ENCODE data around the gene CD28.
A peak's percentile ranks its signal among the peaks of the same experiment; 100 is the strongest.

Gene CD28

DNA sequence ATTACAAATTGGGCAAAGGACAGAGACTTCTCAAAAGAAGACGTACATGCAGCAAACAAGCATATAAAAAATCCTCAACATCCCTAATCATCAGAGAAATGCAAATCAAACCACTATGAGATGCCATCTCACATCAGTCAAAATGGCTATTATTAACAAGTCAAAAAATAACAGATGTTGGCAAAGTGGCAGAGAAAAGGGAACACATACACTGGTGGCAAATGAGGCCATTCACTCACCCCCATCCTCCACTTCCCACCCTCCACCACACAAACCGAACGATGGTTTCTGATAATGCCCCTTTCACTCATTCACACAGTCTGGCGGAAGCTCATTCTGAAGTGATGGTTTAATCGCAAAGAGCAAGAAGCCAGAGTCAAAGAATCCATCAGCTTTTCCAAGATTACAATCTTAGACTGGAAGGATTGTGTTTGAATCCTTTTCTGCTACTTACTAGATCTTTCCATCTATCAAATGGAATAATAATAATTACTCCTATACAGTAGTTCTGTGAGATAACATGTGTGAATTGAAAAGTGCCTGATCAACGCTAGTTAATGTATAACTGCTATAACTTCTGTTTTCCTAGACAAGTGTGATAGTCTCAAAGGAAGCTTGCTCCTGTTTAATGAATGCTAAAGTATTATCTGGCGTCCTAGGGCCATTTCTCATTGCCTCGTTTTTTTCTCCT lies 16.9 kb upstream of the CD28 start:
- no peaks in the 10 kb centered on the region; the same call in 1 of the 2 replicates for H3K27me3 ChIP-seq (ENCODE audit: insufficient read depth, low read length)
- no peak for TF ChIP-seq EZH2 (IDR thresholded peaks at IDR 0.05; ENCODE audit: borderline replicate concordance, low read length)
- TF ChIP-seq, protein P1, sequence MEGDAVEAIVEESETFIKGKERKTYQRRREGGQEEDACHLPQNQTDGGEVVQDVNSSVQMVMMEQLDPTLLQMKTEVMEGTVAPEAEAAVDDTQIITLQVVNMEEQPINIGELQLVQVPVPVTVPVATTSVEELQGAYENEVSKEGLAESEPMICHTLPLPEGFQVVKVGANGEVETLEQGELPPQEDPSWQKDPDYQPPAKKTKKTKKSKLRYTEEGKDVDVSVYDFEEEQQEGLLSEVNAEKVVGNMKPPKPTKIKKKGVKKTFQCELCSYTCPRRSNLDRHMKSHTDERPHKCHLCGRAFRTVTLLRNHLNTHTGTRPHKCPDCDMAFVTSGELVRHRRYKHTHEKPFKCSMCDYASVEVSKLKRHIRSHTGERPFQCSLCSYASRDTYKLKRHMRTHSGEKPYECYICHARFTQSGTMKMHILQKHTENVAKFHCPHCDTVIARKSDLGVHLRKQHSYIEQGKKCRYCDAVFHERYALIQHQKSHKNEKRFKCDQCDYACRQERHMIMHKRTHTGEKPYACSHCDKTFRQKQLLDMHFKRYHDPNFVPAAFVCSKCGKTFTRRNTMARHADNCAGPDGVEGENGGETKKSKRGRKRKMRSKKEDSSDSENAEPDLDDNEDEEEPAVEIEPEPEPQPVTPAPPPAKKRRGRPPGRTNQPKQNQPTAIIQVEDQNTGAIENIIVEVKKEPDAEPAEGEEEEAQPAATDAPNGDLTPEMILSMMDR (IDR thresholded peaks at IDR 0.05; ENCODE audit: low read length), result no peak
- no peaks in the 10 kb centered on the region for H3K9me2 ChIP-seq (ENCODE audit: low read depth, low read length)
- no peak overlapping the region for H3K4me3 ChIP-seq (ENCODE audit: low read depth, low read length, poor library complexity, severe bottlenecking)
- H3F3A ChIP-seq (ENCODE audit: insufficient read depth, low read length), result no peaks in the 10 kb centered on the region
- no peaks in the 10 kb centered on the region for H3K79me2 ChIP-seq (ENCODE audit: insufficient read depth, low read length)
- no peak overlapping the region for H3K27ac ChIP-seq (ENCODE audit: low read depth, low read length, poor library complexity, severe bottlenecking)
- no peak overlapping the region for H2AFZ ChIP-seq (ENCODE audit: low read length)
- peak overlapping the region; percentile 12 for H3K4me2 ChIP-seq (ENCODE audit: low read length)
- H4K20me1 ChIP-seq (ENCODE audit: insufficient read depth, low read length), result no peaks in the 10 kb centered on the region
- H3K9ac ChIP-seq (ENCODE audit: low read length), result no peak overlapping the region
- H3K4me1 ChIP-seq (ENCODE audit: insufficient read depth, low read length, severe bottlenecking), result peaks cover 18% of the 10 kb centered on the region
- no peaks in the 10 kb centered on the region for H3K9me3 ChIP-seq (ENCODE audit: low read length)
- no peaks in the 10 kb centered on the region for H3K36me3 ChIP-seq (ENCODE audit: insufficient read depth, low read length)

DNA sequence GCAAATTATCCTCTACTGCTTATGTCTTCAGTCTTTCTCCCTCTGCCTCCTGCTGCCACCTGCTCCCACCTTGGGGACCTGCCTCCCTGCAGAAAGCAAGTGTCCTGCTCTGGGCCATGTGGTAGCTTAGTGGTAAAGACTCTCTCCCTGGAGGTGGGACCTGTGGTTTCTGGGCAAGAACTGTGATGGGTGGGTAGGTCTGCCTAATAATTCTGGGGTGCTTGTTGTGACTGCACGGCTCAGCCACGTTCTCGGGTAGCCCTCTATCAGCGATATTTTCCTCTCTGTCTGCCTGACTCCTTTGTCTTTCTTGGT lies 16.4 kb upstream of the CD28 start:
- Histone ChIP-seq H3K4me2 (ENCODE audit: low read length) (no peak overlapping the region), H3K9ac (ENCODE audit: low read length) (no peak overlapping the region), H3K4me3 (ENCODE audit: low read depth, low read length, poor library complexity, severe bottlenecking) (no peak overlapping the region), H4K20me1 (ENCODE audit: insufficient read depth, low read length) (no peaks in the 10 kb centered on the region), H3K36me3 (ENCODE audit: insufficient read depth, low read length) (no peaks in the 10 kb centered on the region), H3K9me3 (ENCODE audit: low read length) (no peaks in the 10 kb centered on the region), H3K27me3 (ENCODE audit: insufficient read depth, low read length) (no peaks in the 10 kb centered on the region; the same call in 1 of the 2 replicates), H3F3A (ENCODE audit: insufficient read depth, low read length) (no peaks in the 10 kb centered on the region), H3K27ac (ENCODE audit: low read depth, low read length, poor library complexity, severe bottlenecking) (no peak overlapping the region), H3K79me2 (ENCODE audit: insufficient read depth, low read length) (no peaks in the 10 kb centered on the region), H3K4me1 (ENCODE audit: insufficient read depth, low read length, severe bottlenecking) (peaks cover 18% of the 10 kb centered on the region), H3K9me2 (ENCODE audit: low read depth, low read length) (no peaks in the 10 kb centered on the region), H2AFZ (ENCODE audit: low read length) (no peak overlapping the region)
- TF ChIP-seq, protein P1 (IDR thresholded peaks at IDR 0.05; ENCODE audit: low read length), result no peak
- TF ChIP-seq EZH2 (IDR thresholded peaks at IDR 0.05; ENCODE audit: borderline replicate concordance, low read length), result no peak

DNA sequence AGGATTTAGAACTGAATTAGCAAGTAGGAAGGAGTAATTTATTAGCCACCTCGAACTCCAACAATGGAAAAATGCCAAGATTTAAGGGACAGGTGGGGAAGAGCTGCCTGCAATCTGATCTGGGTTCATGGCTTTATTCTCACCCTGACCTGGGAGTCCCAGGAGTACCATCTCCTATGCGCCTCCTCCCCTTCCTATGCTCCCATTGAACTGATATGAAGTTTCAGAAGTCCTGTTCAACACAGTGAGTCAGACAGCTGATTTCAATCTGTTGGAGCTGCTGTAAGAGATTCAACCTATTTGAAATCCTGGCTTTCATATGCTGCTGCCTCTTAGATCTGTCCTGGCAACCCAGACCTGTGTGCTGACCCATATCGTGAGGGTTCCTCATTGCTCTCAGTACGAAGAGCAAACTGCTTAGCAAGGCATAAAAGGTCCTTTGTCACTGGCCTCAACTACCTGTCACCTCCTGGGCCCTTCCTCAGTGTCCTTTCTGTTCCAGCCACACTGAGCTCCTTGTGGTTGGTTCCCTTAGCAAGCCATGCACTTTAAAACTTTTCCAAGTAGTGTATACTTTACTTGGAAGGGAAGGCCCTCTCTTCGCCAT lies 15.9 kb upstream of the CD28 start:
- TF ChIP-seq, protein P1 (IDR thresholded peaks at IDR 0.05; ENCODE audit: low read length), result no peak
- no peak for TF ChIP-seq EZH2 (IDR thresholded peaks at IDR 0.05; ENCODE audit: borderline replicate concordance, low read length)
- no peak overlapping the region for H3K4me3 ChIP-seq (ENCODE audit: low read depth, low read length, poor library complexity, severe bottlenecking)
- no peaks in the 10 kb centered on the region for H4K20me1 ChIP-seq (ENCODE audit: insufficient read depth, low read length)
- no peaks in the 10 kb centered on the region for H3K79me2 ChIP-seq (ENCODE audit: insufficient read depth, low read length)
- H3K27ac ChIP-seq (ENCODE audit: low read depth, low read length, poor library complexity, severe bottlenecking), result no peak overlapping the region
- no peak overlapping the region for H3K4me2 ChIP-seq (ENCODE audit: low read length)
- H3K9me3 ChIP-seq (ENCODE audit: low read length), result no peaks in the 10 kb centered on the region
- no peaks in the 10 kb centered on the region for H3K9me2 ChIP-seq (ENCODE audit: low read depth, low read length)
- no peaks in the 10 kb centered on the region; the same call in 1 of the 2 replicates for H3K27me3 ChIP-seq (ENCODE audit: insufficient read depth, low read length)
- H3K9ac ChIP-seq (ENCODE audit: low read length), result no peak overlapping the region
- H3F3A ChIP-seq (ENCODE audit: insufficient read depth, low read length), result no peaks in the 10 kb centered on the region
- no peaks in the 10 kb centered on the region for H3K36me3 ChIP-seq (ENCODE audit: insufficient read depth, low read length)
- no peak overlapping the region for H2AFZ ChIP-seq (ENCODE audit: low read length)
- H3K4me1 ChIP-seq (ENCODE audit: insufficient read depth, low read length, severe bottlenecking), result peaks cover 18% of the 10 kb centered on the region
